HL-60 (cell line): Measurements from ENCODE around the gene ITGB3.

Experiments
- POLR2AphosphoS5 ChIP-seq: IDR thresholded peaks from 2 replicates; pipeline ENCODE4 v1.6.1; 2012; ENCODE audit warnings: low read depth
- TF ChIP-seq, protein P1 (sequence below): IDR thresholded peaks from one replicate; pipeline ENCODE4 v1.5.1; 2011; ENCODE audit warnings: low read length, control low read depth, inconsistent platforms; ENCODE audit not compliant: insufficient read depth
- TF ChIP-seq, protein P2 (sequence below): IDR thresholded peaks from 2 replicates; pipeline ENCODE4 v1.6.1; 2012; ENCODE audit warnings: low read depth; ENCODE audit not compliant: insufficient replicate concordance

DNA sequence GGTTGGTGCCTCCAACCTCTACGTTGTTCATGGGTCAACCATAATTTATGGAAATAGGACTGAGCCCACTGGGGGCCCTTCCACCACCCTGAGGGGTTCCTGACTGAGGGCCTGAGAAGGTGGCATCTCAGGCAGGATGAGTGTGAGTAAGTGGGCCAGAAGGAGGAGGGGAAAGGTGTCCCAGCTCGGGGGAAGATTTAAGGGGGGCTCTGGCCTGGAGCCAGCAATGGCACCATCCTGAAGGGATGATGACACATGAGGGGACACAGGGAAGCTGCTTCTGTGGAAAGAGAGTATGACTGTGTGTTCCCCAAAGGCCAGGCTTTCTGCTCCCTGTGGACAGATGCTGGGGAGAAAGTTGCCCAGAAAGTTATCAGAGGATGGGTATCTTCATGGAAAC lies 25.8 kb upstream of the ITGB3 start:
- TF ChIP-seq POLR2AphosphoS5 = no peak
- TF ChIP-seq, protein P1, sequence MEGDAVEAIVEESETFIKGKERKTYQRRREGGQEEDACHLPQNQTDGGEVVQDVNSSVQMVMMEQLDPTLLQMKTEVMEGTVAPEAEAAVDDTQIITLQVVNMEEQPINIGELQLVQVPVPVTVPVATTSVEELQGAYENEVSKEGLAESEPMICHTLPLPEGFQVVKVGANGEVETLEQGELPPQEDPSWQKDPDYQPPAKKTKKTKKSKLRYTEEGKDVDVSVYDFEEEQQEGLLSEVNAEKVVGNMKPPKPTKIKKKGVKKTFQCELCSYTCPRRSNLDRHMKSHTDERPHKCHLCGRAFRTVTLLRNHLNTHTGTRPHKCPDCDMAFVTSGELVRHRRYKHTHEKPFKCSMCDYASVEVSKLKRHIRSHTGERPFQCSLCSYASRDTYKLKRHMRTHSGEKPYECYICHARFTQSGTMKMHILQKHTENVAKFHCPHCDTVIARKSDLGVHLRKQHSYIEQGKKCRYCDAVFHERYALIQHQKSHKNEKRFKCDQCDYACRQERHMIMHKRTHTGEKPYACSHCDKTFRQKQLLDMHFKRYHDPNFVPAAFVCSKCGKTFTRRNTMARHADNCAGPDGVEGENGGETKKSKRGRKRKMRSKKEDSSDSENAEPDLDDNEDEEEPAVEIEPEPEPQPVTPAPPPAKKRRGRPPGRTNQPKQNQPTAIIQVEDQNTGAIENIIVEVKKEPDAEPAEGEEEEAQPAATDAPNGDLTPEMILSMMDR = no peak
- TF ChIP-seq, protein P2, sequence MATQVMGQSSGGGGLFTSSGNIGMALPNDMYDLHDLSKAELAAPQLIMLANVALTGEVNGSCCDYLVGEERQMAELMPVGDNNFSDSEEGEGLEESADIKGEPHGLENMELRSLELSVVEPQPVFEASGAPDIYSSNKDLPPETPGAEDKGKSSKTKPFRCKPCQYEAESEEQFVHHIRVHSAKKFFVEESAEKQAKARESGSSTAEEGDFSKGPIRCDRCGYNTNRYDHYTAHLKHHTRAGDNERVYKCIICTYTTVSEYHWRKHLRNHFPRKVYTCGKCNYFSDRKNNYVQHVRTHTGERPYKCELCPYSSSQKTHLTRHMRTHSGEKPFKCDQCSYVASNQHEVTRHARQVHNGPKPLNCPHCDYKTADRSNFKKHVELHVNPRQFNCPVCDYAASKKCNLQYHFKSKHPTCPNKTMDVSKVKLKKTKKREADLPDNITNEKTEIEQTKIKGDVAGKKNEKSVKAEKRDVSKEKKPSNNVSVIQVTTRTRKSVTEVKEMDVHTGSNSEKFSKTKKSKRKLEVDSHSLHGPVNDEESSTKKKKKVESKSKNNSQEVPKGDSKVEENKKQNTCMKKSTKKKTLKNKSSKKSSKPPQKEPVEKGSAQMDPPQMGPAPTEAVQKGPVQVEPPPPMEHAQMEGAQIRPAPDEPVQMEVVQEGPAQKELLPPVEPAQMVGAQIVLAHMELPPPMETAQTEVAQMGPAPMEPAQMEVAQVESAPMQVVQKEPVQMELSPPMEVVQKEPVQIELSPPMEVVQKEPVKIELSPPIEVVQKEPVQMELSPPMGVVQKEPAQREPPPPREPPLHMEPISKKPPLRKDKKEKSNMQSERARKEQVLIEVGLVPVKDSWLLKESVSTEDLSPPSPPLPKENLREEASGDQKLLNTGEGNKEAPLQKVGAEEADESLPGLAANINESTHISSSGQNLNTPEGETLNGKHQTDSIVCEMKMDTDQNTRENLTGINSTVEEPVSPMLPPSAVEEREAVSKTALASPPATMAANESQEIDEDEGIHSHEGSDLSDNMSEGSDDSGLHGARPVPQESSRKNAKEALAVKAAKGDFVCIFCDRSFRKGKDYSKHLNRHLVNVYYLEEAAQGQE = no peak
